ENCODE results near the gene POLR2L.

The POLR2L gene

DNA sequence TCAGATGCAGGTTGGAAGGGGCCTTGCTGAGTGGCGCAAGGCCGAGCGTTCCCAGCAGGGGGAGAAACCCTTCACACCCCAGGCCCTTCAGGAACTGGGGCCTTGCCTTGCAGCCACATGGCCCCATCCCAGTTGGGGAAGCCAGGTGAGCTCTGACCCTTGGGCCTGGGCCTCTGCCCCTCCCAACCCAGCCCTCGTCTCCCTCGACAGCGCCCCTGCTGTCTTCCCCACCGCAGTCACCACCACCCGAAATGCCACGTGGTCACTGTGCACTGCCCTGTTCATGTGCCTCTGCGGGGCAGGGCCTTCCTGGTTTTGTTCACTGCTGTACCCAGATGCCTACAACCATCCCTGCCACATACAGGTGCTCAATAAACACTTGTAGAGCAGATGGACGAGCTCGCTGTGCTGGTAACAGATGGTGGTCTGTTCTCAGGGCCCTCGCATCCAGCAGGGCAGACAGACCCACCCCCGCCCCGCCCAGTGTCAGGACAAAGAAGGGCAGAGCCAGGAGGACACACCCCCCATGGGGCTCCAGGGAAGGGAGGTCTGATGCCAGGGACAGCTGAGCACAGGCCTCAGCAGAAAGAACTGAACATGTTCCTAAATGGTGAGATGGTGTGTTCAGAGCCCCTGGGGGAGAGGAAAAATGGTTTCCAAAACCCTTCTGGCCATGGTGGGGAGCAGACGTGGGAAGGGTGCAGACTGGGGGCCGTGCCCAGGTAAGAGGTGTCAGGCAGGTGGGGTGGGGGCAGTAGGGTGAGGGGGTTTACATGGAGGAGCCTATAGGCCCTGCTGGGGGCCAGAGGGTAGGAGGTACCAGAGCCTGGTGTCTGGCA, 3.7 kb downstream of the POLR2L start:
- no peak for DNase-seq (ENCODE audit: low read depth)

DNA sequence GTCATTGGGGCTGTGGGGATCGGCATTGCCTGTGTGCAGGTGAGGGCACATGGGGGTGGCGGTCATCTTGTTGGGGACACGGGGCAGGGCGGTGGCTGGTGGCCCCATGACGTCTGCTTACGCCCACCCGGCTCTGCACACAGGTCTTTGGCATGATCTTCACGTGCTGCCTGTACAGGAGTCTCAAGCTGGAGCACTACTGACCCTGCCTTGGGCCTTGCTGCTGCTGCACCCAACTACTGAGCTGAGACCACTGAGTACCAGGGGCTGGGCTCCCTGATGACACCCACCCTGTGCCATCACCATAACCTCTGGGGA, 4.4 kb downstream of the POLR2L start:
- no peak for DNase-seq (ENCODE audit: low read depth)

DNA sequence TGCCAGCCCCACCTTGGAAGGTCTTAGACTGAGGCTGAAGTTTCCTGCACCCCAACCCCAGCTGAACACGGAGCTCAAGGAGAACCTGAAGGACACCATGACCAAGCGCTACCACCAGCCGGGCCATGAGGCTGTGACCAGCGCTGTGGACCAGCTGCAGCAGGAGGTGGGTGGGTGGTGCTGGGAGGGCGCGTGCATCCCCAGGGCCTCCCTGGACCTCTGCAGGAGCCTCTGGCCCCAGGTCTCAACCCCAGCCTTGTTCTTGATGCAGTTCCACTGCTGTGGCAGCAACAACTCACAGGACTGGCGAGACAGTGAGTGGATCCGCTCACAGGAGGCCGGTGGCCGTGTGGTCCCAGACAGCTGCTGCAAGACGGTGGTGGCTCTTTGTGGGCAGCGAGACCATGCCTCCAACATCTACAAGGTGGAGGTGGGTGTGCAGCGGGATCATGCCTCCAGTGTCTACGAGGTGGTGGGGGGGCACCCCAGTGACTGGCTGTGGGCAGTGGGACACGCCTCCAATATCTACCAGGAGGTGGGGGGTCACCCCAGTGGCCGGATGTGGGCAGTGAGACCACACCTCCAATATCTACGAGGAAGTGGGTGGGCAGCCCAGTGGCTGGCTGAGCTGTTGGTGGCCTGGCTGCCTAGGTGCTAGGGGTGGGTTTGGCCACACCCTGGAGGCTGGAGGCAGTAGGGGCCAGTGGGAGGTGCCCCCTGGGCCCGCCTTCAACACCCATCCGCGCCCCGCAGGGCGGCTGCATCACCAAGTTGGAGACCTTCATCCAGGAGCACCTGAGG, 4.9 kb downstream of the POLR2L start:
- DNase-seq (ENCODE audit: low read depth), result no peak

DNA sequence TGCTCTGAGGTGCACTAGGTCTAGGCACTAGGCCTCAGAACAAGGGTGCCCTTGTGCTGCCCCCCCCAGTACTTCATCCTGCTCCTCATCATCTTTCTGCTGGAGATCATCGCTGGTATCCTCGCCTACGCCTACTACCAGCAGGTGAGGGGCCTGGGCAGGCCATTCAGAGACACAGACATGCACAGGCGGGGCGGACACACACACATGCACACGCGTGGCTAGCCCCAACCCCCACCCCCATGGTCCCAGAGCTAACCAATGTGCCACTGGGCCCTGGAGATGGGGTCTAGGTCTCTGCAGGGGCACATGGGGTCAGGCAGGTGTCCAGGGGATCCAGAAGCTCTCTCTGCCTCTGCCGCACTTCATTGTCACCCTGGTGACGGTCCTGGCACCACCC, 5.6 kb downstream of the POLR2L start:
- DNase-seq (ENCODE audit: low read depth), result no peak

DNA sequence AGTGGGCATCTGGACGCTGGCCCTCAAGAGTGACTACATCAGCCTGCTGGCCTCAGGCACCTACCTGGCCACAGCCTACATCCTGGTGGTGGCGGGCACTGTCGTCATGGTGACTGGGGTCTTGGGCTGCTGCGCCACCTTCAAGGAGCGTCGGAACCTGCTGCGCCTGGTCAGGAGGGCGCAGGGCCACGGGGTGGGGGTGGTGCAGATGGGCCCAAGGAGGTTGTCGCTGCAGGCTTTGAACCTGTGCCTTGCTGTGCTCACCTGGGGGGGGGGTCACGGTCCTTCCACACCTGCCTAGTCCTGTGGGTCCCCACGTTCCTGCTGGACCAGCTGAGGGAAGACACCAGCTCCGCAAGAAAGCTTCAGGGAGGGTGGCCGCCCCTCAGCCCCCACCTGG, 6.1 kb downstream of the POLR2L start:
- no peak for DNase-seq (ENCODE audit: low read depth)

DNA sequence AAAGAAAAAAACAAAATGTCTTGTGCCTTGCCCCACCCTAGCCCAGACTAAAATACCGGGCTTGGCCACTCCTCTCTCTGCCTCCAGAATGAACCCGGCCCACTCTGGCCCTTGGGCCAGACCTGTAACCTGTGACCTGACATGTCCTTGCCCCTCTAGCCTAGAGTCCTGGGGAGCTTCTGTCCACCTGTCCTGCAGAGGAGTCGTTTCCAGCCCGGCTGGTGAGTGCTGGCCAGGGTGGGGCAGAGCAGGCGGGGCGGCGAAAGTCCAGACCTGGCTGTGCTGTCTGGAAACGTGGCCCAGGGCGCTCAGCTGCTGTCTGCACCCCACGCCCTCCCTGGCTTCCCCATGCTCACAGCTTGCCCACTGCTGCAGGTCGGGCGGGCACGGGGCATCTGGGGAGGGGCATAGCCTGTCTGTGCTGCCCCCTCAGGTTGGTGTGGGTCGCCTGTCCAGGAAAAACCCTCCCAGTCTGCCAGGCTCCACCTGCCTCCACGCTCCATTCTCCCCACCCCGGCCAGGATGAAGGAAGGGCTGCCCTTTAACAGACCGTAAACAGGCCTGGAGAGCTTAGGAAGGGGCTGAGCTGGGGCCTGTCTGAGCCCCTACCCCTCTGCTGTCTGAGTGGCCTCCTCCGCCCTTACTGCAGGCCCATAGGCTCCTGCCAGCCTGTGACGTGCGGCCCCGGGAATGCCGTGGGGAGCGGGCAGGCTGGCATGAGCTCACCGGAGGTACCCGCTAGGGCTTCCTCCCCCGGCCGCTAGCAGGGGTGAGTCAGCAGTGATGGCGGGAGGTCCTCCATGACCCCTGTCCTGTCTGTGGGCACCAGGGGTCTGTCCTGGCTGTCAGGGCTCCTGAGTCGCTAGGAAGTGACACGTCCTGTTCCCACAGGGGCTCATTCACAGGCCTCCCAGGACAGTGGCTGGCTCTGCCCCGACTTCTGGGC, 7.7 kb downstream of the POLR2L start:
- no peak for DNase-seq (ENCODE audit: low read depth)

DNA sequence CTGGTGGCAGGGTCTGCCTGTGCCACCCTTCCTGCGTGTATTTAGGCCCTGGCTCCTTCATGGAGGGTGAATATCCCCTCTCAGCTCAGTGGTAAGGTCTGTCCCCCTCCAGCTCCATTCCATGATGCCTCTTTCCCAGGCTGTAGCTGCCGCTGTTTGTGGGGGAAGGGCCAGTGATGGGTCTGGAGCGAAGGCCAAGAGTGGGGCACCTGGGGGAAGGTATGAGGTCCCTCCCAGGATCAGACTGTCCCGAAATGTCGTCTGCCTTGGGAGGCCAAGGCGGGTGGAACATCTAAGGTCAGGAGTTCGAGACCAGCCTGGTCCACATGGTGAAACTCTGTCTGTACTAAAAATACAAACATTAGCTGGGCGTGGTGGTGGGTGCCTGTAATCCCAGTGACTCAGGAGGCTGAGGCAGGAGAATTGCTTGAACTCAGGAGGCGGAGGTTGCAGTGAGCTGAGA, 8.4 kb downstream of the POLR2L start:
- DNase-seq (ENCODE audit: low read depth), result no peak

DNA sequence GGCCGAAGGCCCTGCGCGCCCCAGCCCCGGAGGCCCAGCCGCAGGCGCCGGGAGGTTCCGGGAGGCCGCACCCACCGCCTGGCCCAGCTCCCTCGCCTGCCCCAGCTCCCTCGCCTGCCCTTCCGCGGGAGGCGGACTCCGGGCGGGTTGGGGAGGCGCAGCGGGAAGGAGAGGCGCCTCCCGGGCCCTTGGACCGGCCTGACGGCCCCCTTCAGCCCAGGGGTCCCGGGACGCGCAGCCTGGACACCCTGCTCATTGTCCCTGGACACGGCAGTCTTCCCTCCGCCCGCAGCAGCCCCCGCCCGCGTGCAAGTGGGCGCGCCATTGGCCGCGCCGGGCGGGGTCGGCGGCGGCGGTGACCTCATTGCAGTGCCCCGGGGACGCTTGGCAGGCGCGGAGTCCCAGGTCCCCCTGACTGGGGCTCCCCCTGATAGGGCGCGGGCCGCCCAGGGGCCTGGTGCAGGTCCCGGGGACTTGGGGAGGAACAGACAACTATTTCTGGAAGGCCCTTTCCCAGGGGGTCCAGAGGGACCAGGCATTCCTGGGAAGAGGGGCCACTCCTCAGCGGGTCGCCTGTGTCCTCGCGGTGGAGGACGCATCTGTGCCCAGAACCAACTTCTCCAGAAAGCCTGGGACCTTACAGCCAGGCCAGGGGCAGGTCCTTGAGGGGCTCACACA, 9.1 kb downstream of the POLR2L start:
- DNase-seq (ENCODE audit: low read depth), result no peak

DNA sequence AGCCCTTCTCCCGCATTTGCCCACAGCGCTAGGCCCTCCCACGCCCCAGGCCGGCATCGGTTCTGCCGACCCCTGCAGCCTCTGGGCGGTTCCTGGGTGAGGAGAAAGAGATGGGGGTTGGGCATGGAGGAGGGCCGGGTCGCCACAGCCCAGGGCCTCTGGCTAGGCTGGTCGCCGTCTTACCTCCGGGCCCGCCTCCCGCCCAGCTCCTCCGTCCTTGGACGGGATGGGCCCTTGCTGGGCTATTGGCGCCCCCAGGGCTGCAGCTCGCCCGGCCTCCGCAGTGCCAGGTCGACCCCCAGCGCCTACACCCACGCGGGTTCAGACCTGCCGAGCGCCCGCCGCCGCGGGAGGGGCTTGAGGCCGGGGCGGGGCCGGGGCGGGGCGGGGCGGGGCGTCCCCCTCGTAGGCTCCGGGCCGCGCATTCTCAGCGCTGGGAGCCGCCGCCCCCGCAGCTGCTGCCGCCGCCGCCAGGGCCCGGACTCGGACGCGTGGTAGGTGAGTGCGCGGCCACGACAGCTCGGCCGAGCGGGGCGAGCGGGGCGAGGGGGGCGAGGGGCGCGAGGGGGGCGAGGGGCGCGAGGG, 9.7 kb downstream of the POLR2L start, which contains the start of gene CD151:
CD151 (plus strand) TSS at position 424 of the 585 bp plus-strand sequence. CDS start 3,118 bp downstream, outside the sequence.
- no peak for DNase-seq (ENCODE audit: low read depth)

DNA sequence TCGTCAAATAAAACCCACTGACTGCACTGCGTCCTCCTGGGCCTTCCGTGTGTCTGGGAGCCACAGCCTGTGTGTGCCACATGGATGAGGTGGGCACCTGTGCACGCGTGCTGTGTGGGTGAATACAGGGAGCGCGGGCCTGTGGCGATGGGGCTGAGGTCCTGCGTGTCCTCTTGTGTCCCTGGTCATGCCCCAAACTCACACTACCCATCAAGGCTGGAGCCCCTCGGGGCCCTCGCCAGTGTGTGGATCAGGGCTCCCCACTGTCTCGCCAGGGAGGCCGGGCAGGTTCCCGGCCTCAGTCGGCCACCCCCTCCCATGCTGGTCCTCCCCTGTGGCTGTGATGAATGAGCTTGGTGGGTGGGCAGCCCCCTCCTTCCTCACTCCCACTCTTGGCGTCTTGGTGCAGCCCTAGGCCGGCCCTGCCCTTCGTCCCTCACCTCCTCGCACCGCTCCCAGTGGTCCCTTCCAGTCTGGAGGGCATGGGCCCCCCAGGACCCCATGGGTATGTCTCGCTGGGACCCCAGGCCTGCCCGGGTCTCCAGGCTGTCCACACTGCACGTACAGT, 10.3 kb downstream of the POLR2L start:
- no peak for DNase-seq (ENCODE audit: low read depth)

DNA sequence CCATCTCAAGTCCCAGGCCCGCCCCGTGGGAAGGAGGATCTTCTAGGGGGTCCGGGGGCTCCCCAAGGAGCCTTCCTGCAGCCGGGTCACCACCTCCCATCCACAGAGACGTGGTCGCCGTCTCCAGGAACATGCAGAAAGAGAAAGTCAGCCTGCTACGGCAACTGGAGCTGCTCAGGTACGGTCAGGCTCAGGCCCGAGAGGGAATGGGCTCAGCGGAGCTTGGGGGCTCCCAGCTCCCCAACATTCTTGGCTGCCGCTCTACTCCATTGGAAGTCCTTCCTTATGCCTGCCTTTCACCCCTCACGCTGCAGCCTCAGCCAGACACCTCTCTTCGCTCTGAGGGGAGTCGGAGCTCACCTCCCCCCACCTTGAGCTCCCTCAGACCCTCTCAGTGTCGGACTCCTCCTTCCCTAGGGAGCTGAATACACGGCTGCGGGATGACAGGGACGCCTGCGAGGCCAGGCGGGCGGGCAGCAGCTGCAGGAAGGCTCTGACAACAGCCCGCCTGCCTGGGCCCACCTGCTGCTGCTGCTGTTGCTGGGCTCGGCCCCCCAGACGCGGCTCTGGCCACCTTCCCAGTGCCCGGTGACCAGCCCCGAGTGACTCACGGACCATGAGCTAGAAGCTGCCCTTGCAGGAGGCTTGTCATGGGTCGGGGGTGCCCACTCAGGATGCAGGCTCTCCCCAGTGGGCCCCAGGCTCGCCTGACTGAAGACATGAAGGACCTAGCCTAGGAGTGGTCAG, 11.0 kb downstream of the POLR2L start:
- DNase-seq (ENCODE audit: low read depth), result no peak

DNA sequence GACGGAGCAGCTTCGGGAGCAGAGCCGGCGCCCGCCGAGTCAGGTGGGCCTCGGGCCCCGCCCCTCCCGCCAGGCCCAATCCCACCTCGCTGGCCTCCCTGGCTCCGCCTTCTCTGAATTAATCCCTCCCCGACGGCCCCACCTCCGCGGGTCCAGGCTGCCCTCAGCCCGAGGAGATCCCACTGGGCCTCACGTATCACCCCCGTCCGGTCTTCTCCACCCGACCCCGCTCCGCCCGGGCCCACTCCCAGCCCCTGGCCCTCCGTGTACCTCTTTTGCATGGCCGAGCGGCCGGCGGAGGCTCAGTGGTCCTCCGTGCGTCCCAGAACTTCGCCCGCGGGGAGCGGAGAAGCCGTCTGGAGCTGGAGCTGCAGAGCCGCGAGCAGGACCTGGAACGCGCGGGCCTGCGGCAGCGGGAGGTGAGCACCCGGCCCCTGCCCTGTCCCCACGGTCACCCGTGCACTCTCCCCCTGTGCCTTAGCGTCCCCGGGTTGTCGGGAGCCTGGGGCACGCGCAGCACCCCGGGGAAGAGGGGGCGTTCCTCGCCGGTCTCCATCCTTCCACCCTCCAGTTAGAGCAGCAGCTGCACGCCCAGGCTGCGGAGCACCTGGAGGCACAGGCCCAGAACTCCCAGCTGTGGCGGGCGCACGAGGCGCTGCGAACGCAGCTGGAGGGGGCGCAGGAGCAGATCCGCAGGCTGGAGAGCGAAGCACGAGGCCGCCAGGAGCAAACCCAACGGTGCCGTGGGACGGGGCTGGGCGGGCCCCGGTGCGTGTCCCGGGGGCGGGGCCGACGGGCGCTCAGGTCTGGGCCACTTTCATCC, 11.8 kb downstream of the POLR2L start:
- no peak for DNase-seq (ENCODE audit: low read depth)

DNA sequence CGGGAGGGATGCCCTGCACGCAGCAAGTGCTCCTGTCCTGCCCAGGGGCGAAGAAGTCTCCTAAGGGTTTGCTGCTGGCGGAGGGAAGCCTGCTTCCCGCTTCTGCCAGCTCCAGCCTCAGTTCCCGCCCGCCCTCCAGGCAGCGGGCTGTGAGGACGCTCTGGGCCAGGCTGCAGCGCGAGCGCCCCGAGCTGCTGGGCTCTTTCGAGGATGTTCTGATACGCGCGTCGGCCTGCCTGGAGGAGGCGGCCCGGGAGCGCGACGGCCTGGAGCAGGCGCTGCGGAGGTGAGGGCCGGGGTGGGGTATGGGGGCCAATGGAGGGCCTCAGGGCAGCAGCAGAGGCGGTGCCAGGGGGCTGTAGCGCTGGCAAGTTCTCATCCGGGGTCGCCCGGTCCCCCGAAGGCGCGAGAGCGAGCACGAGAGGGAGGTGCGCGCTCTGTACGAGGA, 12.5 kb downstream of the POLR2L start:
- DNase-seq (ENCODE audit: low read depth), result no peak

DNA sequence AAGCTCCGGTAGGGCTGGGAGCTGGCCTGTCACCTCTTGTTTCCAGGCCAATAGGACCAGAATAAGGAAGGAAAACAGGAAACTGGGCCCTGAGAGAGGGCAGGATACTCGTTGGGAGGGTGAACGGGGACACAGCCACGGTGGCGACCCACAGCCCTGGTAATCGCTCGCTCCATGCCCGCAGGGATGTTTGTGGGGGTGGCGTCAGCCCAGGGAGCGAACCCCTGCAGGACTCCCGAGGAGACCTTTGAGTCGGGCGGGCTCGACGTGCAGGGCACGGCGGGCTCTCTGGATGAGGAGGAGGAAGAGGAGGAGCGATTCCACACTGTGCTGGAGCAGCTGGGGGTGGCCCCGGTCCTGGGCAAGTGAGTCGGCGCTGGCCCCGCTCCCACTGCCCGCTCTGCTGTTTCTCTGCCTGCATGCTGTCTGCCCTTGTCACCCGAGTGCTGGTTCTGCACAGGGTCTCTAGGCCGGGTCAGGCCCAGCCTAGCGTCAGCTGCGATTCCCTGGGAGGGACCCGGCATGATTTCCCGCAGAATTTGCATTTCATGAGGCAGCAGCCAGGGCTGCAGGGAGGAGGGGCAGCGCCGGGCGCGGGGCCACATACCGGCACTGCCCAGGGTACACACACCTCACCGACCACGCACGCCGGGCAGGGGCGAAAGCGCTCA, 13.0 kb downstream of the POLR2L start:
- DNase-seq (ENCODE audit: low read depth), result no peak

DNA sequence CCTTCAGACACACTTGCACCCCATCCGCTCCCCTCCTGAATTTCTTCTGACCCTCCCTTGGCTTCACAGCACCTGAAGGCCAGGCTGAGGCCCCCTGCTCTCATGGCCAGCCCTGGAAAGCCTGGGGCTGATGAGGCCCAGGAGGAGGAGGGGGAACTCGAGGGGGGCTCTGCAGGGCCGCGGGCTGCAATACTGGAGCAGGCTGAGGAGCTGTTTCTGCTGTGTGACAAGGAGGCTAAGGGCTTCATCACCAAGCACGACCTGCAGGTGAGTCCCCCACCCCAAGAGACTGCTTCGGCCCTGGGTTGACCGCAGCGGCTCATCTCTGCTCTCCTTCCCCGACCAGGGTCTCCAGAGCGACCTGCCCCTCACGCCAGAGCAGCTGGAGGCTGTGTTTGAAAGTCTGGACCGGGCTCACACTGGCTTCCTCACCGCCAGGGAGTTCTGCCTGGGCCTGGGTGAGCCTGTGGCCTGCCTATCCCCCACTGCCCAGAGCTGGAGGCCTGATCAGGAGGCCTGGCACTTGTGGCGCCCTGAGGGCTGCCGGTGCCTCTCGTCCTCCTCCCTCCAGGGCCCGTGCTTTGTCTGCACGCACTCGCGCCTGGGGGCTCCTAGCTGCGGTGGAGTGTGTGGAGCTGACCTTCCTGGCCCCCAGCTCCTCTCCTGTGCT, 13.7 kb downstream of the POLR2L start:
- no peak for DNase-seq (ENCODE audit: low read depth)

DNA sequence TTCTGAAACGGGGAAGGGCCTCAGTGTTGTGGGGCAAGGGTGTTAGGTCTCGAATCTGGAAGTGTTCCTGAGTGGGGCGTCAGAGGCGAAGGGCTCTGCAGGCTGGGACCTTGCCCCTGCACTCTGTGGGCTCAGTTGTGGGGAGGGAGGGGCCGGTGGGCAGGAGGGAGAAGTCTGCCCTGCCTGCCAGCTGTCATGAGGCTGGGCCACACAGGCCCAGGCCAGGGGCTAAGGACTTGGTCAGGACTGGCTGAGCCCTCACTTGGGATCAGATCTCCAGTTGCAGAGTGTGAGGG, 14.5 kb downstream of the POLR2L start, which contains the start of gene CRACR2B:
CRACR2B (plus strand) TSS at position 23 of the 296 bp plus-strand sequence. CDS start 689 bp downstream, outside the sequence.
- DNase-seq (ENCODE audit: low read depth), result no peak

DNA sequence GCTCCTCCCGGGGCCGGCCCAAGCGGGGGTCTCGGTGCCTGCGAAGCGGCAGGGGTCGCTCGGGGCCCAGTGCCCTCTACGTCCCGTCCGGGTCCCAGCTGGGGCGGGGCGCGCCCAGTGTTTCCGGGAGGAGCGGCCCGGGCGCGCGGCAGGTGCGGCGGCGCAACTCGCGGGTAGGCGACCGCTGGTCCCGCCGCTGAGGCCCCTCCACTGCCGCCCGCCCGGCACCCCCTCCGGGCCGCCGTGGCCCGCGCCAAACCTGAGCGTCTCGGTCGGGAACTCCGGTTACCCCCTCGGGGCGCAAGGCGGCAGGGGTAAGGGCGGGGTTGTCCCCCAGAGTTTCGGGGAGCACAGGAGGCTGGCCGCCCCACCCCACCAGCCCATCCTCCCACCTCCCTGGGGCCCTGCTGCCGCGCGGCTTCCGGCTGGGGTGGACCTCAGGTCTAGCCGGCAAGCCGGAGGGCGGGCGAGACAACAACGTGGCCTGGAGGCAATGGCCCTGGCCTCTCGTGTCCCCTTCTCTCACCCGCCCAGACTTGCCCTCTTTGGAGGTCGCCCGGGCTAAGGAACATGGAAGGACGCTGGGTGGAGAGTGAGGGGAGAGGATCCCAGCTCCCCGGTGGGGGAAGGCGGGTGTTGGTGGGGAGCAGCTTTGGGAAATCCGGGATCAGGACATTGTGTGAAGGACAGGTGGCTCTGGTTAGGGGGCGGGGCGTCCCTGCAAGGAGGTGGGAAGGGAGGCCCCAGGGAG, 15.0 kb downstream of the POLR2L start:
- no peak for DNase-seq (ENCODE audit: low read depth)

DNA sequence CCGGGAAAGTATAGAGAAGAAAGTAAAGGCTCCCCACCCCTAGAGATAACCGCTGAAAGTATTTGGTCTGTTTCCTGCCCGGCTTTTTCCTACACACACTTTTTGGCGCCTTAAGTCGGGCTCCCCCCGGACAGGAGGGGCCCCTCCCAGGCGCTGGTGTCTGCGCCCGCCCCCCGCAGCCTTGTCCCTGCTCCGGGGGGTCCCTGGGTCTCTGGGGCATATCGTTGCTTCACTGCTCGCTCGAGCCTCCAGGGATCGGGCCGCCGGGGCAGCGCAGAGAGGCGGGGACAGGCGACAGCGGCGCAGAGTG, 15.5 kb downstream of the POLR2L start:
- DNase-seq (ENCODE audit: low read depth), result no peak
